ENCODE results near the gene PDGFRB. TPM values are rescaled to one million over a fixed set of nuclear protein-coding genes. Genes with fewer than 3 reads are reported as not detected.

Gene PDGFRB
- total RNA-seq = 84.3 and 108 TPM in 2 replicates

DNA sequence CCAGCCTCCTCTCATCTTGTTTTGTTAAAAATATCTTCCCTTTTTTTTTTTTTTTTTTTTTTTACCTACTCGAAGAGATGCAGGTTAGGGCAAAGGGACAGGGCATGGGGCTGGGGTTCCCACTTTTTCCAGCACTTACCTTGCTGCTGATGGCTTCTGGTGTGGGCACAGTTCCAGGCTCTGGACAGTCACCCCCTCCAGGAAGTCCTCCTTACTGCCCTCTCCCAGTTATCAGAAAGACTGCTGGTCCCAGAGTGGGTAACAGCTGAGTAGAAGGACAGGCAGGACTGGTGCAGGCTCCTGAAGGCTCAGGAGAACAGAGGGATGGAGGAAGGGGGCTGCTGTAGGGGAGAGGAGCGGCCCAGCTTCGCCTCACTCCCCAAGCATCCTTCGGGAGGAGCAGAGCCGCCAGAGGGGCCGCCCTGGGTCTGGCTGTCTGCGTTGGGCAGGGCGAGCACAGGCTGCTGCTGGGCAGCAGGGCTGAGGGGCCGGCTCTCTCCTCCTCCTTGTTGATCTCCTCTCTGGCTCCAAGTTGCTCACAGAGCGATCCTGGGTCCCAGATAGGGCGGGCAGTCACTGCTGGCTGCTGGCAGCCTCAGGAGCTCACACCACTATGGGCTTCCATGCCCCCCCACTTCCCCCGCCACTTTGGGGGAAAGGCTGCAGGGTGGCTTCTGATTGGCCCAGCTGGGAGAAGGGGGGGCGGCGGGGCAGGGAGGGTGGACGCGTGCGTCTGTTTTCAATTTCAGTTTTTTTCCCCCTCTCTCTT lies at the start of gene PDGFRB:
Gene PDGFRB, minus strand, starts transcription at position 588 of the 769 bp plus-strand sequence. CDS start 18,798 bp downstream, outside the sequence.

DNA sequence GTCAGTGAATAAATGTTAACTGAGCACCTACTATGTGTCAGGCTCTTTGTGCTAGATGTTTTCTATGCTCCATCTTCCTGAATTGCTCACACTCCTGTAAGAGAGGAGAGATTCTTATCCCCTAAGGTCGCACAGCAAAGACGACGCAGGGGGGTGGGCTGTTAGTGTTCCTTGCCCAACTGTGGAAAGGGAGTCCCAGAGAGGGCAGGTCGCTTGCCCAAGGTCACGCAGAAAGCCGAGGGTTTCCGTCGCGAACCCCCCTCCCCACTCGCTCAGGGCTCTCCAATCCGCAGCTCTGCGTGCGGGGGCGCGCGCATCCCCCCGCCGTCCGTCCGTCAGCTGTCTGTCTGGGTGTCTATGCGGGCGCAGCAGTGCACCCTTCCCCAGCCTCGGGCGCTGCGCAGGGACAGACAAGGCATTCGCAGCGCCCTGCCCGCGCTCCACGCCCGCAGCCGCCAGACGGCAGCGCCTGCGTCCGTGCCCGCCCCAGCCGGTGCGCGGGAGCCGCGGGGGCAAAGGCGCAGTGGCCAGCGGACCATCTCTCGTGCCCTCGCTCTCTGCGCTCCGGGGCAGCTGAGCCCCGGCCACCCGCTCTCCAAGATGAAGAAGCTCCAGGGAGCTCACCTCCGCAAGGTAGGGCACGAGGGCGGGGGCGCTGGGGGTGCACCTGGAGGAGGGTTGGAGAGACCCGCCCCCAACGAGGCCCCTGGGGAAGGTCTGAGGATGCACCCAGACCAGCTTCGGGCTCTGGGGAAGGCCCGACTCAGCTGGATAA lies 34.3 kb upstream of the PDGFRB start, which contains the start of gene SLC6A7:
Gene SLC6A7, plus strand, starts transcription at position 335 of the 775 bp plus-strand sequence. Its CDS starts 266 bp downstream, at position 601.

DNA sequence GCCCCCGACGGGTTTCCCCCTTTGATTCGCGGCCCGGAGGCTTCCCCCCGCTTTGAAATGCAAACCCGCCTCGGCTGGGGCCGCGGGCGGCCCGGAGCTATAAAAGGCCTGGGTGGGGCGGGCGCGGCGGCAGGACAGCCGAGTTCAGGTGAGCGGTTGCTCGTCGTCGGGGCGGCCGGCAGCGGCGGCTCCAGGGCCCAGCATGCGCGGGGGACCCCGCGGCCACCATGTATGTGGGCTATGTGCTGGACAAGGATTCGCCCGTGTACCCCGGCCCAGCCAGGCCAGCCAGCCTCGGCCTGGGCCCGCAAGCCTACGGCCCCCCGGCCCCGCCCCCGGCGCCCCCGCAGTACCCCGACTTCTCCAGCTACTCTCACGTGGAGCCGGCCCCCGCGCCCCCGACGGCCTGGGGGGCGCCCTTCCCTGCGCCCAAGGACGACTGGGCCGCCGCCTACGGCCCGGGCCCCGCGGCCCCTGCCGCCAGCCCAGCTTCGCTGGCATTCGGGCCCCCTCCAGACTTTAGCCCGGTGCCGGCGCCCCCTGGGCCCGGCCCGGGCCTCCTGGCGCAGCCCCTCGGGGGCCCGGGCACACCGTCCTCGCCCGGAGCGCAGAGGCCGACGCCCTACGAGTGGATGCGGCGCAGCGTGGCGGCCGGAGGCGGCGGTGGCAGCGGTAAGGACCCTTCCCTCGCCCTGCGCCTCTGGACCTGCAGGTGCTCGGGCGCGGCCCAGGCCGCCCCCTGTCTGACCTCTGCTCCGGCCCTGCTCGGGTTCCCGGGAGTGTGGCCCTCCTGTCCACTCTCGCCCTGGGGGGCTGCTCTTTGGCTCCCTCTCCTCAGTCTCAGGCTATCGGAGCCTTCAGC lies 11.2 kb upstream of the PDGFRB start, which contains the start of gene CDX1:
Gene CDX1, plus strand, starts transcription at position 129 of the 862 bp plus-strand sequence. Its CDS starts 99 bp downstream, at position 228.

DNA sequence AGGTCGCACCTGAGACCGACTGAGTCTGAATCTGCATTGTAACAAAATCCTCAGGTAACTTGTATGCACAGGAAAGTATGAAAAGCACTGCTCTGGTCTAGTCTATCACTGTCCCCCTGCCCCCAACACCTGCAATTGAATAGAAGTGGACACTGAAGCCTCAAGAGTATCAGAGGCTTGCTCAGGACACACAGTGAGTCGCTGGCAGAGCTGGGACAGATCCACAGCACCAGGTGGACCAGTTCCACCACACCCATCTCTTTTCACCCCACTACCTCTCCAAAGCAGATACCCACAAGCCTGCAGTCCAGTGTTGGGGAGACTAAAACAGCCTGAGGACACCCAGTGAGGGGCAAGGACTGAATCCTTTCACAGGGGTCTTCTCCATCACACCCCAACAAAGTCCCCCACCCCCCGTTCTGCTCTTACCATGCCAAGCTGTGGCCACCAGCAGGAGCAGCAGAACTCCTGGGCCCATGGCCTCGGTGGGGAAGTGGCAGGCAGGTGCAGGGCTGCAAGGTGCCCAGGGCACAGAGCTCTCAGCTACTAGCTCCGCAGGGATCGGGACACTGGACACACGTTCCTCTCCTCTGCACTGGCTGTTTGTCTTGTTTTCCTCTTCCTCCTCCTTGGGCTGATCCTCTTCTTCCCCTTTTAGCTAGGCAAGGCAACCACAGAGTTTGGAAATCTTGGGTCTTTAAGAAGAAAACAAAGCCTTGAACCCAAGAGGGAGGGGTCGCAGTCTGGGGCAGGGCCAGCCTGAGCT lies 69.5 kb downstream of the PDGFRB start, which contains the start of gene CSF1R:
Gene CSF1R, minus strand, starts transcription at position 605 of the 766 bp plus-strand sequence. Its CDS starts 127 bp downstream, at position 478.

Other genes starting within 250 kb of the PDGFRB start
- gene PDE6A, start 211.1 kb downstream of the PDGFRB start, total RNA-seq = not detected in 2 replicates
- 9.6 and 15.6 TPM in 2 replicates for gene SLC26A2, start 195.1 kb downstream of the PDGFRB start, total RNA-seq
- 2.9 and 3.4 TPM in 2 replicates for gene TIGD6, start 155.2 kb downstream of the PDGFRB start, total RNA-seq
- gene HMGXB3, start 155.1 kb downstream of the PDGFRB start, total RNA-seq = 22.0 and 28.0 TPM in 2 replicates
- gene CSF1R, start 69.3 kb downstream of the PDGFRB start, total RNA-seq = not detected in 2 replicates
- gene CDX1, start 10.9 kb upstream of the PDGFRB start, total RNA-seq = not detected in 2 replicates
- gene SLC6A7, start 34.2 kb upstream of the PDGFRB start, total RNA-seq = not detected in 2 replicates
- not detected in 2 replicates for gene CAMK2A, start 133.9 kb upstream of the PDGFRB start, total RNA-seq
- gene ARSI, start 147.1 kb upstream of the PDGFRB start, total RNA-seq = 0.32 and 2.0 TPM in 2 replicates
- 12.8 and 16.4 TPM in 2 replicates for gene TCOF1, start 201.9 kb upstream of the PDGFRB start, total RNA-seq